ENCODE data around the gene TTLL9.

The TTLL9 gene

GRCh38 chr20:31896049-31896448 is 25.6 kb downstream of the TTLL9 start:
- WGBS, 2 experiments (ENCODE audit: insufficient coverage in 2 of 2): 92 to 100% methylated on average over 7 to 8 of the region's 9 CpGs
- Histone ChIP-seq H3K36me3 (ENCODE audit: control insufficient read depth, insufficient read depth, low read length) (no peaks in the 10 kb centered on the region), H3K4me3 (ENCODE audit: extremely low read depth, insufficient read depth, low read length, poor library complexity, severe bottlenecking) (no peak overlapping the region), H3K27ac (ENCODE audit: low read depth, low read length, severe bottlenecking) (no peak overlapping the region), H3K4me1 (ENCODE audit: control insufficient read depth, insufficient read depth, low read length, poor library complexity, severe bottlenecking) (no peaks in the 10 kb centered on the region), H3K9me3 (ENCODE audit: control insufficient read depth, low read length) (no peaks in the 10 kb centered on the region)

- Histone ChIP-seq H3K9me3 (ENCODE audit: control insufficient read depth, low read length) (no peaks in the 10 kb centered on the region), H3K4me1 (ENCODE audit: control insufficient read depth, insufficient read depth, low read length, poor library complexity, severe bottlenecking) (no peaks in the 10 kb centered on the region), H3K36me3 (ENCODE audit: control insufficient read depth, insufficient read depth, low read length) (no peaks in the 10 kb centered on the region), H3K4me3 (ENCODE audit: extremely low read depth, insufficient read depth, low read length, poor library complexity, severe bottlenecking) (no peak overlapping the region), H3K27ac (ENCODE audit: low read depth, low read length, severe bottlenecking) (no peak overlapping the region)
- WGBS, 2 experiments (ENCODE audit: insufficient coverage in 2 of 2): 83 to 85% methylated on average over 8 to 9 of the region's 9 CpGs
Observed at GRCh38 chr20:31897541-31897940, 27.1 kb downstream of the TTLL9 start.

- no peaks in the 10 kb centered on the region for H3K4me1 ChIP-seq (ENCODE audit: control insufficient read depth, insufficient read depth, low read length, poor library complexity, severe bottlenecking)
Observed at GRCh38 chr20:31901615-31902014, 31.2 kb downstream of the TTLL9 start.

GRCh38 chr20:31903627-31904386 is 33.4 kb downstream of the TTLL9 start:
- H3K4me3 ChIP-seq (ENCODE audit: extremely low read depth, insufficient read depth, low read length, poor library complexity, severe bottlenecking): no peak overlapping the region
- H3K36me3 ChIP-seq (ENCODE audit: control insufficient read depth, insufficient read depth, low read length): no peaks in the 10 kb centered on the region
- no peaks in the 10 kb centered on the region for H3K9me3 ChIP-seq (ENCODE audit: control insufficient read depth, low read length)
- H3K27ac ChIP-seq (ENCODE audit: low read depth, low read length, severe bottlenecking): no peak overlapping the region
- WGBS, 2 experiments (ENCODE audit: insufficient coverage in 2 of 2): 80 to 100% methylated on average over 1 of the region's 1 CpG
- no peaks in the 10 kb centered on the region for H3K4me1 ChIP-seq (ENCODE audit: control insufficient read depth, insufficient read depth, low read length, poor library complexity, severe bottlenecking)

More at GRCh38 chr20:31901615-31902014, 31.2 kb downstream of the TTLL9 start:
- H3K36me3 ChIP-seq (ENCODE audit: control insufficient read depth, insufficient read depth, low read length): no peaks in the 10 kb centered on the region
- no peaks in the 10 kb centered on the region for H3K9me3 ChIP-seq (ENCODE audit: control insufficient read depth, low read length)
- 80 to 100% methylated on average over 2 of the region's 6 CpGs for WGBS, 2 experiments (ENCODE audit: insufficient coverage in 2 of 2)
- no peak overlapping the region for H3K27ac ChIP-seq (ENCODE audit: low read depth, low read length, severe bottlenecking)
- H3K4me3 ChIP-seq (ENCODE audit: extremely low read depth, insufficient read depth, low read length, poor library complexity, severe bottlenecking): no peak overlapping the region

- no peak overlapping the region for H3K4me3 ChIP-seq (ENCODE audit: extremely low read depth, insufficient read depth, low read length, poor library complexity, severe bottlenecking)
- WGBS, 2 experiments (ENCODE audit: insufficient coverage in 2 of 2): 70 to 74% methylated on average over 4 of the region's 5 CpGs
- no peaks in the 10 kb centered on the region for H3K36me3 ChIP-seq (ENCODE audit: control insufficient read depth, insufficient read depth, low read length)
- H3K4me1 ChIP-seq (ENCODE audit: control insufficient read depth, insufficient read depth, low read length, poor library complexity, severe bottlenecking): no peaks in the 10 kb centered on the region
- no peak overlapping the region for H3K27ac ChIP-seq (ENCODE audit: low read depth, low read length, severe bottlenecking)
- H3K9me3 ChIP-seq (ENCODE audit: control insufficient read depth, low read length): no peaks in the 10 kb centered on the region
Observed at GRCh38 chr20:31906001-31906400, 35.6 kb downstream of the TTLL9 start.

GRCh38 chr20:31907046-31907445 is 36.6 kb downstream of the TTLL9 start:
- Histone ChIP-seq H3K27ac (ENCODE audit: low read depth, low read length, severe bottlenecking) (no peak overlapping the region), H3K4me3 (ENCODE audit: extremely low read depth, insufficient read depth, low read length, poor library complexity, severe bottlenecking) (no peak overlapping the region), H3K4me1 (ENCODE audit: control insufficient read depth, insufficient read depth, low read length, poor library complexity, severe bottlenecking) (no peaks in the 10 kb centered on the region), H3K9me3 (ENCODE audit: control insufficient read depth, low read length) (no peaks in the 10 kb centered on the region), H3K36me3 (ENCODE audit: control insufficient read depth, insufficient read depth, low read length) (no peaks in the 10 kb centered on the region)
- WGBS, 2 experiments (ENCODE audit: insufficient coverage in 2 of 2): 74 to 94% methylated on average over 2 of the region's 5 CpGs

- H3K4me1 ChIP-seq (ENCODE audit: control insufficient read depth, insufficient read depth, low read length, poor library complexity, severe bottlenecking): no peaks in the 10 kb centered on the region
- no peaks in the 10 kb centered on the region for H3K36me3 ChIP-seq (ENCODE audit: control insufficient read depth, insufficient read depth, low read length)
- WGBS, 2 experiments (ENCODE audit: insufficient coverage in 2 of 2): 94 to 95% methylated on average over 4 to 5 of the region's 5 CpGs
- no peak overlapping the region for H3K27ac ChIP-seq (ENCODE audit: low read depth, low read length, severe bottlenecking)
- no peak overlapping the region for H3K4me3 ChIP-seq (ENCODE audit: extremely low read depth, insufficient read depth, low read length, poor library complexity, severe bottlenecking)
- no peaks in the 10 kb centered on the region for H3K9me3 ChIP-seq (ENCODE audit: control insufficient read depth, low read length)
Observed at GRCh38 chr20:31908016-31908415, 37.6 kb downstream of the TTLL9 start.

- Histone ChIP-seq H3K36me3 (ENCODE audit: control insufficient read depth, insufficient read depth, low read length) (no peaks in the 10 kb centered on the region), H3K4me1 (ENCODE audit: control insufficient read depth, insufficient read depth, low read length, poor library complexity, severe bottlenecking) (no peaks in the 10 kb centered on the region), H3K9me3 (ENCODE audit: control insufficient read depth, low read length) (no peaks in the 10 kb centered on the region), H3K27ac (ENCODE audit: low read depth, low read length, severe bottlenecking) (no peak overlapping the region), H3K4me3 (ENCODE audit: extremely low read depth, insufficient read depth, low read length, poor library complexity, severe bottlenecking) (no peak overlapping the region)
- 93 to 94% methylated on average over 9 to 11 of the region's 11 CpGs for WGBS, 2 experiments (ENCODE audit: insufficient coverage in 2 of 2)
Observed at GRCh38 chr20:31908424-31908823, 38.0 kb downstream of the TTLL9 start.

- no peaks in the 10 kb centered on the region for H3K9me3 ChIP-seq (ENCODE audit: control insufficient read depth, low read length)
- no peaks in the 10 kb centered on the region for H3K4me1 ChIP-seq (ENCODE audit: control insufficient read depth, insufficient read depth, low read length, poor library complexity, severe bottlenecking)
- no peak overlapping the region for H3K27ac ChIP-seq (ENCODE audit: low read depth, low read length, severe bottlenecking)
- H3K4me3 ChIP-seq (ENCODE audit: extremely low read depth, insufficient read depth, low read length, poor library complexity, severe bottlenecking): no peak overlapping the region
- no peaks in the 10 kb centered on the region for H3K36me3 ChIP-seq (ENCODE audit: control insufficient read depth, insufficient read depth, low read length)
- 93 to 95% methylated on average over 15 to 16 of the region's 17 CpGs for WGBS, 2 experiments (ENCODE audit: insufficient coverage in 2 of 2)
Observed at GRCh38 chr20:31909253-31910070, 39.0 kb downstream of the TTLL9 start.

- no peaks in the 10 kb centered on the region for H3K9me3 ChIP-seq (ENCODE audit: control insufficient read depth, low read length)
- H3K4me1 ChIP-seq (ENCODE audit: control insufficient read depth, insufficient read depth, low read length, poor library complexity, severe bottlenecking): no peaks in the 10 kb centered on the region
- no peak overlapping the region for H3K4me3 ChIP-seq (ENCODE audit: extremely low read depth, insufficient read depth, low read length, poor library complexity, severe bottlenecking)
- no peaks in the 10 kb centered on the region for H3K36me3 ChIP-seq (ENCODE audit: control insufficient read depth, insufficient read depth, low read length)
- 61 to 71% methylated on average over 1 to 3 of the region's 4 CpGs for WGBS, 2 experiments (ENCODE audit: insufficient coverage in 2 of 2)
- H3K27ac ChIP-seq (ENCODE audit: low read depth, low read length, severe bottlenecking): no peak overlapping the region
Observed at GRCh38 chr20:31910071-31910803, 39.8 kb downstream of the TTLL9 start.
